GM19043 (cell line): ENCODE measurements around the gene MAP9.
"Not testable (repeated sequence)": the region's sequence is repeated elsewhere in the genome, so short reads cannot be mapped to it uniquely, and the experiment has no call there.

Source experiments
- ATAC-seq: cut with Tn5 transposase; IDR thresholded peaks from one replicate; pipeline ENCODE4 v1.9.1; 2021; ENCODE audit warnings: low read depth; ENCODE audit not compliant: unreplicated experiment

The MAP9 gene

GRCh38 chr4:155353923-155354540, 22.7 kb downstream of the MAP9 start:
- ATAC-seq = peak; percentile 97

DNA sequence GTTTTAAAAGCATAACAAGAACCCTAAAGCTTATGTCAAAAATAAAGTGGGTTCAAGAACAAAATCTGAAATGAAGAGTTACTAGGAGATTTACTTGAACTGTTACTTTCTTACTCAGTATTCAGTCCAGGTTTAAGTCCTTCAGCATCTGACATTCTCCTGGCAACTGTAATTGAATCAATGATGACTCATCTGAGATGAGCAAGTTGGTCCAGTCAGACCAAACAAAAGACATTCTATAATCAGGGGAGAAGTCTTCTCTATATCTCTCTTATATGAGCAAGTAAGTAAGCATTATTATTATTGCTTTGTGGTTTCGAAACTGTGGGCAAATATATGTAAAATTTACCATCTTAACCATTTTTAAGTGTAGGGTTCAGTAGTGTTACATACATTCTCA, 34.6 kb downstream of the MAP9 start:
- no peak for ATAC-seq

DNA sequence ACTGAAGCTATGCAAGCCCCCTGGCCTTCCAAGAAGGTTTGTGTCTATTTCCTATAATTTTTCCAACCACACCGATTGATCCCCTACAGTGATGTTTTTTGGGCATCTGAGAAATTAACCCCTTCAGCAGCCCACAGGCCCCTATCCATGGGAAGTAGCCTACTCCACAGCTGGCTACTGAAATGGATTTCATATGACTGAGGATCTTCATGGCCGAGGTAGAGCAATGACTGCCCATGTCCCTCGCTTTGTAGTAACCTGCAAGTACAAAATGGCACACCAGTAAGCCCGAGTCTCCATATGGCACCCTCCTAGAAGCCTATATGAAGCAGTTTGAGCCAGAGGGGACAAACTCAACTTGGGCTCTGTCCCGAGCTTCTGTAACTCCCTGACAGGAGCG, 36.8 kb downstream of the MAP9 start:
- ATAC-seq = no peak

- ATAC-seq = no peak
Observed at GRCh38 chr4:155339588-155339987, 37.2 kb downstream of the MAP9 start.

GRCh38 chr4:155338196-155338595, 38.6 kb downstream of the MAP9 start:
- no peak for ATAC-seq

- ATAC-seq = no peak
Observed at GRCh38 chr4:155336242-155336641, 40.5 kb downstream of the MAP9 start.

GRCh38 chr4:155331478-155331877, 45.3 kb downstream of the MAP9 start:
- no peak for ATAC-seq

DNA sequence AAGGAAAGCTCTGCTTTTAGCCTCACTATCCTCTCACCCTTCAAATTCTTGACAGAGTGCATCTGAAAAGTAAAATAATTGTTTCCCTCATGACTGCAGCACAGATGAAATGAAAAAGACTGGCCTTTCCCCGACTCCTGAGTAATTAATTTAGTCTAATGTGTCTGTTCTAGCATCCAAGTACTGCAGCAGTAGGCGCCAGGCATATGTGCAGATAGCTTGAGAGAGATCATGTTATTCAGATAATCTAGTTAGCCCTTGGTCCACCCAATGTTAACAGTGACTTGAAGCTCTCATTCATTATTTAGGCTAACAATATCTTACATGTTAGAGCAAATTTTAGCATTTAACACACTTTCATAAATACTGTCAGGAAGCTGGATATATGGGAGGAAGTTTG, 54.0 kb downstream of the MAP9 start:
- ATAC-seq = no peak

GRCh38 chr4:155321006-155321405, 55.8 kb downstream of the MAP9 start:
- no peak for ATAC-seq

- no peak for ATAC-seq
Observed at GRCh38 chr4:155319516-155319915, 57.2 kb downstream of the MAP9 start.

DNA sequence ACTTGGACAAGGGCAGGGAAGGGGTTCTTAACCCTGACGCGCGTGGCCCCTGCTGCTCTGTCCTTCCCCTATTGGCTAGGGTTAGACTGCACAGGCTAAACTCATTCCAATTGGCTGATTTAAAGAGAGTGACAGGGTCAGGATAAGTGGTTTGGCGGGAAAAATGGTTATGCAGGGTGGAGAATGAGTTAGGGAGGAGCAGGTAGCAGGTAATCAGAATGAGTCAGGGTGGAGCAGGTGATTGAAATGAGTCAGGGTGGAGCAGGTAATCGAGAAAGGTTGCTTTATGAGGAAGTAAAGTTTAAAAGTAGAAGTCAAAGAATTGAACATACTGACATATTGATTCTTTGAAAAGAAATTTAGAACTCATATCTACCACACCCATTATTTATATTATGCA, 64.7 kb downstream of the MAP9 start:
- not testable (repeated sequence) for ATAC-seq

- ATAC-seq = no peak
Observed at GRCh38 chr4:155307731-155308277, 69.0 kb downstream of the MAP9 start.

GRCh38 chr4:155305619-155306018, 71.1 kb downstream of the MAP9 start:
- ATAC-seq = no peak

DNA sequence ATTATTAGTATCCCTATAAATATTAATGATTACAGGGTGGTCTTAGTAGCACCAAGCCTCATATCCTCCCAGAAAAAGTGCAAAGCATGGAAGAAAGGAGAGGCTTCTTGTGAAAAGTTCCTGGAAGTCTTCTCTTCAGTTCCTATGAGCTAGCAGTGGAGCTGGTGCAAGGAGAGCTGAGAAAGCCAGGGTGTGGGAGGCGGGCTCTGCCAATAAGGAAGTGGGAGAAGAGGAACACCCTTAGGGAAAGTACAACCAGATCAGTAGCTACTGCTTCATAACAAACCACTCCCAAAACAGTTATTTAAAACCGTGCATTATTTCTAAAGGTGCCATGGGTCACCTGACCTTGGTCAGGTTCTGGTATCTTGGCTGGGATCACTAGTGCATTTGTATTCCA, 72.4 kb downstream of the MAP9 start:
- no peak for ATAC-seq

GRCh38 chr4:155299103-155299502, 77.7 kb downstream of the MAP9 start:
- ATAC-seq = no peak
